Stimulated activated CD4-positive, alpha-beta T cell treated with anti-CD3 and anti-CD28 coated beads, TNF-alpha, amount 100 ng/mL, for 24 hours (primary cell): Measurements from ENCODE around the gene CD9.

Experiments used
- DNase-seq, 3 experiments: peaks; one replicate each; pipeline ENCODE4 v3.0.0-alpha.2; 2020; ENCODE audit warnings: low read depth in 3 of 3

CD9 gene

GRCh38 chr12:6275928-6276887 lies 76.0 kb downstream of the CD9 start:
- no peak for DNase-seq

DNA sequence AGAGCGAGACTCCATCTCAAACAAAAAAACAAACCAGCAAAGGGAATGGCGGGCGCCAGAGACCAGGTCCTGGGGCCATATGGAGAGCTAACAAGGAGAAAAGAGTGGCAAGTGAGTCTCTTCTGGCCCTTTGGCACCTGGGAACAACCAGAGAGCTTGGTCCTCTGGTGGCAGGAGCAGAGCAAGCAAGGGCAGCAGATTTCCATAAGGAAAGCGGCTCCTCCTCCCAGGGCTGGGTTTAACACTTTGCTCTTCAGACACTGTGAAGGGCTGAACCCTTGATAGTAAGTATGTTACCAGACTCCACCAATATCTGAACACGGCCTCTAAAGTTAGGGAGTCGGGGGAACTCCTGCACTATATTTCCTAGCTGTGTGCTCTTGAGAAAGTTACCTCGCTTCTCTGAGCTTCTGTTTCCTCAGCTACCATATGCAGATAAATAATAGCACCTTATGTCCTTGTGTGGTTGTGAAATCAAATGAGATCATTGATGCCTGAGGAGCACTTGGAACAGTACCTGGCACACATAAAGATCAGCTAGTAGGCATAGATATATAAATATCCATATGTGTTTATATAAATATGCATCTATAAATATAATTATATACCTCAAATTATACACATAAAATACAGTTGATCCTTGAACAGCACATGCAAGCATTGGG lies 76.9 kb downstream of the CD9 start:
- DNase-seq = no peak

DNA sequence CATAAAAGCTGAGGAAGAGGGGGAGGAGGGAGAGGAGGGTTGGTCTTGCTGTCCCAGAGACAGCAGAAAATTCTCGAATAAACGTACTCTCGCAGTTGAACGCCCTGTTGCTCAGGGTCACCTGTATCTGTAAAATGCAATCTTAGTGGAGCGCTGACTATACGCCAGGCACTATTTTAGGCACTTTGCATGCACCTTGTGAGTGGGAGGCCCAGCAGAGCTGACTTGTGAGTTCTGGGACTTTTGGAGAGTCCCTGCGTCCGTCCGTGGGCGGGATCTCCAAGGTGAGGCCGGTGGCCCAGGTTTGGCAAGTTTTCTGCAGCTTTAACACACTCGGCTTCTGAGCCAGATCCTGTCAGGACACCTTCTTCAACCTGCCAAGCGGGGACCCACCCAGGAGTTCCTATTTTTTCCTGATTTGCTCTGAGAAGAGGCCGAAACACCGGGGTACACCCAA lies 77.8 kb downstream of the CD9 start:
- DNase-seq = peak in 1 of 3 experiments; percentile 57

DNA sequence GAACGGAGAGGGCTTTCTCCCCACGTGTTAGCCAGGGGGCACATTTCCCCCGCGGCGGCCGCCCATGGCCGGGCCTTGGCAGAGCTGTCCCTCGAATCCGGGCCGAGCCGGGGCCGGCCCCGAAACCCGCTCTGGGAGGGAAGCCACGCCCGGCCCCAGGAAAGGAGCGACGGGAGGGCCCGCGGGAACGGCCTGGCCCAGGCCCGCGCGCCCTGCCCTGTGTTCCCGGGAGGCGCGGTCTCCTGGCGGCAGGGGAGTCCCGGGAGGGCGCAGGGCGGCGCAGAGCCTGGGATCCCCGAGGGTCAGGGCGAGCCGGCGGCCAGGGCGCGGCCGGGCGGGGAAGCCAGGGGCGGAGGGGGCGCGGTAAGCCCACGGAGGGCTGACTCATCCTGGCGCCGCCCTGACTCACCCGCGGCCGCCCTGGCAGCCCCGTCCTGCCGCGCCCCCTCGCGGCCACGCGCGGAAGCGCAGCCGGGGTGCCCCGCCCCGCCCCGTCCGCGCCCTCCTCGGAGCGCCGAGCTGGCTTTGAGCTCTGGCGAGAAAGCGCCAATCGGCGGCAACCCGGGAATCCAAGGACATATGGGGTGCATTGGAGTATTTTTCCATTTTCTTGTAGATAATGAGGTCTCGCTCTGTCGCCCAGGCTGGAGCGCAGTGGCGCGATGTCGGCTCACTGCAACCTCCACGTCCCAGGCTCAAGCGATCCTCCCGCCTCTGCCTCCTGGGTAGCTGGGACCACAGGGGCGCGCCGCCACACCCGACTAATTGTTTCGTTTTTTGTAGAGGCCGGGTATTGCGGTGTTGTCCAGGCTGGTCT lies 78.4 kb downstream of the CD9 start:
- DNase-seq = peak; percentile 65 to 81 (median 72)

DNA sequence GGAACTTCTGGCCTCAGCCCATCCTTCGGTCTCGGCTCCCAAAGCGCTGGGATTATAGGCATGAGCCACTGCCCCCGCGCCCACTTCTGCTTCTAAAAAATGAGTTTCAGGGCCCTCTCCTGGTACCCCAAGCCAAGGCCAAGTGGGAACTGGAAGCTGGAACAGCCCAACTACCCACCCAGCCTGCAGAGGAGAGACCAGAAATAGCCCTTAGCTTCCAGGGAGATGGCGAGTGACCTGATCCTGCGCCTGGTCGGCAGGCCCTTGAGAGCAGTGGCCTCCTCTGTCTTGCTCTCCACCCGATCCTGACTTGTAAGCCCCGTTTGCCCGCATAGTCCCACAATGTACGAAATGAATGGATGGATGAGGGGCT lies 79.0 kb downstream of the CD9 start:
- DNase-seq = no peak

DNA sequence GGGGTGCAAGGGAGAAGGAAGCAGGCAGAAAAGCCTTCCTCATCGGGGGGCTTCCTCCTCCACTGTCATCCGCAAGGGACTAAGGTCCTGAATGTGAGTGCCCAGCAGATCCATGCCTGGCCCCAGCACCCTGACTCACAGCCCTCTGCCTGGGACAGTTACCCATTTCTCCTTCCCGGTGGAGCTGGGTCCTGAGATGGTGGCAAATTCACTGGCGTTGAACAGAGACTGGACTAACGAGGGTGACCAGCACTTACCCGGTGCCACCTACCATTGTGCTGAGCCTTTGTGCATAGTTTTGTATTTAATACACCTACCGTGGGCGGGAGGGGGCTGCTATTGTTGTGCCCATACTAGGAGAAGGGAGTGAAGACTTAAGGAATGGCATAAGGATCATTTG lies 79.4 kb downstream of the CD9 start:
- DNase-seq = no peak

DNA sequence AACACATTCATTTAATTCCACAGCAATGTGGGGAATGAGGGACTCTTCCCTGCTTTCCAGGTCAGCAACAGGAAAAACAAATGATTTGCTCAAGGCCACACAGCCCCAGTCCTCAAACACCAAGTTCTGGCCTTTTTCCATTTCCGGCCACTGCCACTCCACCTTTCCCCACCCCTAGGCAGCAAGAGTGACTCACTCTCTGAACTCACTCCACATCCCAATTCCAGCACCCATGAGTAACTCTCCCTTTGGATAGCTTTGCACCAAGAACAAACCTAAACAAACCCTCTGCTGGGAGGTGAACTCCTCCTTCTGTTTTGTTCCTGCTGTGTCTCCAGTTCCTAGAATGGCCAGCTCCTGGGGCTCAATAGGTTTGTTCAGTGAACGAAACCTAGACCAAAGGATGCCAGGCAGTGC lies 79.9 kb downstream of the CD9 start:
- no peak for DNase-seq

DNA sequence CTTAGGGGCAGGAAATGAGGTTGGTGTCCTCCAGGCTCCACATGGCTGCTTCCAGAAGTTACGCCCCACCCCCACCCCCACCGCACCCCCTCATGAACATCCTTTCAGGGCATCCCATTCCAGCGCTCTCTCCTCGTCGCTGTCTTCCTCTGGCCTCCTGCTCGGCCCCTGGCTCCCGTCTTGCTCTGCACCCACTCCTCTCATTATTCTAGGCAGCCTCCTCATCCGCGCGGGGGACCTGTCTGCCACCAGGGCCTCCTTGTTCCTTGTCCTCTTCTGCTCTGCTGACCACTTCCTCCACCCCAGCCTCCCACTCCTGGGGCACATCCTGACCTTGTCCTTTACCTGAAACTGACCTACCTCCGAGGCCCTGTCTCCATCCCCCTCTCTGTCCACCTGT lies 80.5 kb downstream of the CD9 start:
- no peak for DNase-seq

DNA sequence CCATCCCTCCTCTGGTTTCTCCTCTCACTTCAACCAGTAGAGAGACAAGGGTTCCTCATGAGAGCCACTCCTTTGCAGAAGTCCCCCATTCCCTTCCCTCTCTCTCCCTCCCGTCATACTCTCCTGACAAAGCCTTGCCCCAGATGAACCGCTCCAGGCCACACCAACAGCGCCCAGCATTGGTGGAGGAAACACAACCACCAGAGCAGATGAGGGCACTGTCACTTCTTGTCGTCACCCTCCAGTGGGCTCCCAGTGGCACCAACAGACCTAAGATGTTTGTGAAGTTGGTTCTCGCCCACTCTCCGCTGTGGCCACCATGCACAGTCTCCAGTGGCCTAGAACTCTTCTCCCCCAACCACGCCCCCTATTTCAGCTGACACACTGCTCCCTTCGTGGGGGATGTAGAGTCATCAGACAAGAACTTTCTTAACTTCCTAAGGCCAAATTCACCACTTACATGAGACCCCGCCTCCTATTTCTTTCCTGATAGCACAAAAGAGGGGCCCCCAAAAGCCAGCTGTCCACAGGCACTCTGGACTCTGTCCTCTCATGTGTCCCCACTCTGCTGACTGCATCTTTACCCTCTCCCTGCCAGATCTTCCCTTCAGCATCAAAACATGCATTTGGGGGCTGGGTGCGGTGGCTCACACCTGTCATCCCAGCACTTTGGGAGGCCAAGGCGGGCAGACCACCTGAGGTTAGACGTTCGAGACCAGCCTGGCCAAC lies 81.0 kb downstream of the CD9 start:
- no peak for DNase-seq

DNA sequence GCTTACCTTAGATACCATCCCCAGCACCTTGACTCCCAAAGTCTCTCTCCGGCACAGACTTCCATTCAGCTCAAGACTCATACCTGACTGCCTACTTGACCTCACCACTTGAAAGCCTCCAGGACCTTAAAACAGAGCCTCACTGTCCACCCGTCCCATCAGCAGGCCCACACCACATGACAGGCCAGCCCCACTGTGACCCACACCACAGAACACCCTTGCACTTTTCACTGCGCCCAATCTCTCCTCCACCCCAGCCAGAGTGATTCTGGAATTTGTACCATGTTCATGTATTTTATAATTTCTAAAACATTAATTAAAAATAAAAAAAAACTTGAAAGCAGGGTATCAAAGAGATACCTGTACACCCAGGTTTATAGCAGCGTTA lies 82.2 kb downstream of the CD9 start:
- DNase-seq = no peak

GRCh38 chr12:6284273-6284672 lies 84.1 kb downstream of the CD9 start:
- no peak for DNase-seq

DNA sequence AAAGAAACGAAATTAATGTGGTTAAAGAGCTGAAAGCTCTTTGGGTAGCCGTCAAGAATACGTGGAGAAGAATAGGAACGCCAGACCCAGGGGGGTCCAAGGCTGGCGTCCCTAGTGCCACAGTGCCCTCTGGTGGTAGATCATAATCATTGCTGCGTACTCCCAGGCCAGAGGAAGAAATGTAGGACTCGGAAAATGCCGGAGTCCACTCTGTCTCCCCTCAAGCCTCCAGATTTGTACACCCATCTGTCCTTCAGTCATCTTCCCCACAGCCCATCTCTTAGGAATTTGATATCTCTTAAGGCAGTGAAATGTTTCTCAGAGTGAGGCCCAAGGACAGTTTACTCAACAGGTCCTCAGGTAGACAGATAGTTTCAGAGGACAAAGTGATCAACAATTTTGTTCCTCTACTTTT lies 84.9 kb downstream of the CD9 start:
- DNase-seq = peak; percentile 31 to 43 (median 37)

DNA sequence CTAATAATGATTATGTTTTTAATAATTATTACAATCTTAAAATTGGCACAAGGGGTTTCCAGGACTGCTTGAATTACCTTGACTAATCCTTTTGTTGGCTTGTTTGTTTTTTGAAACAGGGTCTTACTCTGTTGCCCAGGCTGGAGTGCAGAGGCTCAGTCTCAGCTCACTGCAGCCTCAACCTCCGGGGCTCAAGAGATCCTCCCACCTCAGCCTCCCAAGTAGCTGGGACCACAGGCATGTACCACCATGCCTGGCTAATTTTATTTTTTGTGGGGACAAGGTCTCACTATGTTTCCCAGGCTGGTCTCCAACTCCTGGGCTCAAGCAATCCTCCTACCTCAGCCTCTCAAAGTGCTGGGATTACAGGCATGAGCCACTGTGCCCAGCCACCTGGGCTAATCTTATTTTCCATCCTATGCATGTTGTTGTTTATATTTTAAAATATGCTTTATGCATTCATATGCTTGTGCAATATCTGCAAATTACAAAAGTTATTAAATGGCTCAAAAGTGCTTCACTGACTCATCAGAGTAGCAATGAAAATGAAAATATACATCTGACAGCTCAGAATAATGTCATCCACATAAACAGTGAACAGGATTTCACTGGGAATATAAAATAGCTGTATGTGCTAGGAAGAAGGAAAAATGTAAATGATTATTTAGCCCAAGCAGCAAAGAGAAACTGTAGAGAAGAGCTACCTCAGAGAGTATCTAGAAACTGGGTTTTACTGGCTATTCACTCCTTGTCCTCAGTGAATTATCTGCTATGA lies 85.5 kb downstream of the CD9 start:
- DNase-seq = no peak
